Right lobe of liver (tissue), 6 donors: ENCODE data around the gene MME. TPM values are rescaled to one million over a fixed set of nuclear protein-coding genes. Genes with fewer than 3 reads are reported as not detected.
A peak's percentile ranks its signal among the peaks of the same experiment; 100 is the strongest.
"Not testable (repeated sequence)": the region's sequence is repeated elsewhere in the genome, so short reads cannot be mapped to it uniquely, and the experiment has no call there.

Experiments
- ATAC-seq, 4 donors: fragments of 200-7000 bp; cut with Tn5 transposase; one replicate each; pipeline ENCODE4 v1.9.1; 2020; ENCODE audit warnings: mild to moderate bottlenecking in 4 of 4, moderate library complexity in 4 of 4
- DNase-seq, 3 donors: peaks; one replicate each; pipeline ENCODE4 v3.0.0-alpha.2; 2020
- H3K27ac ChIP-seq, 3 donors: fragments of 200-600 bp; one replicate each; pipeline ENCODE4 v1.8.0; 2022
- H3K27me3 ChIP-seq, 2 donors: fragments of 200-600 bp; one replicate each; pipeline ENCODE4 v1.8.0; 2022
- H3K36me3 ChIP-seq, 4 donors: fragments of 200-600 bp; sonication (generic) in 1 of 4; one replicate each; pipeline versions ENCODE4 v1.5.1 to v1.8.0; 2017 to 2022; ENCODE audit warnings: control low read depth in 1 of 4
- H3K4me1 ChIP-seq, 4 donors: fragments of 200-600 bp; sonication (generic) in 1 of 4; one replicate each; pipeline versions ENCODE4 v1.5.1 to v1.8.0; 2017 to 2022; ENCODE audit warnings: control low read depth in 1 of 4
- H3K4me3 ChIP-seq, 3 donors: fragments of 200-600 bp; one replicate each; pipeline ENCODE4 v1.8.0; 2022
- H3K9me3 ChIP-seq, 4 donors: fragments of 200-600 bp; sonication (generic) in 1 of 4; one replicate each; pipeline versions ENCODE4 v1.5.1 to v1.8.0; 2017 to 2022; ENCODE audit warnings: control low read depth in 1 of 4
- CTCF ChIP-seq, 4 donors: fragments of 200-600 bp in 3 of 4; fragments of 450-650 bp in 1 of 4; IDR thresholded peaks; one replicate each; pipeline versions ENCODE4 v1.5.1 to v1.8.0; 2016 to 2022; ENCODE audit warnings: antibody characterized with exemption in 4 of 4, mild to moderate bottlenecking in 2 of 4
- POLR2A ChIP-seq: fragments of 450-650 bp; IDR thresholded peaks from one replicate; pipeline ENCODE4 v1.6.1; 2017; ENCODE audit warnings: antibody characterized with exemption, mild to moderate bottlenecking
- WGBS: methylation state at CpG from one replicate; pipeline ENCODE4 v1.1.6; 2018; ENCODE audit warnings: low coverage, low lambda C conversion rate; ENCODE audit not compliant: insufficient coverage; ENCODE audit errors: missing lambda C conversion rate; 5-methylcytosine and 5-hydroxymethylcytosine counted together
- intact Hi-C, 2 donors: fragments of 100-400 bp; cut with DNase I; formaldehyde crosslinking; loops; one replicate each; pipeline versions ENCODE4 v1.11.2 to v1.14.1; 2022
- total RNA-seq, 6 experiments: library from RNA; depleted of rRNA in 2 of 6; stranded (reverse); fragments of >200 nt in 2 of 6; fragmentation: NEBNext Ultra II Directional in 3 of 6; extraction: Animal tissue kit (Norgen Biotek cat#: 25700) in 3 of 6; gene quantifications; one replicate each; pipeline versions ENCODE4 v1.1.0 to v1.2.4, GENCODE V29; 2016 to 2023
- donor health status: DM: no; HTN: yes; CAD: no.
- donor health status: DM: no; HTN: no; CAD: no.
- donor health status: DM: no; HTN: no; CAD: no.
- donor health status: DM: no; HTN: yes; CAD: no.
- donor health status: DM: no; HTN: yes; CAD: no.

The MME gene
- total RNA-seq, 6 experiments from 2014 or later = 9.9 to 79.1 (median 35.1) TPM

GRCh38 chr3:155129396-155129795 is 49.3 kb downstream of the MME start:
- no peaks in the 10 kb centered on the region for H3K4me1 ChIP-seq
- H3K36me3 ChIP-seq = no peaks in the 10 kb centered on the region
- 69% methylated on average over 2 of the region's 2 CpGs for WGBS
- no peaks in the 10 kb centered on the region for H3K9me3 ChIP-seq
- no peak overlapping the region for H3K4me3 ChIP-seq
- no peaks in the 10 kb centered on the region for H3K27me3 ChIP-seq
- TF ChIP-seq CTCF (IDR thresholded peaks at IDR 0.05) (no peak), POLR2A (no peak)
- intact Hi-C loops = no loop called here
- H3K27ac ChIP-seq = no peak overlapping the region
- ATAC-seq = no peak
- DNase-seq = no peak

GRCh38 chr3:155130001-155130400 is 49.9 kb downstream of the MME start:
- ATAC-seq (no peak), DNase-seq (no peak)
- Histone ChIP-seq H3K4me1 (peaks cover 0 to 4% (median 0%) of the 10 kb centered on the region in 4 donors), H3K36me3 (no peaks in the 10 kb centered on the region), H3K4me3 (no peak overlapping the region), H3K27me3 (no peaks in the 10 kb centered on the region), H3K9me3 (no peaks in the 10 kb centered on the region), H3K27ac (no peak overlapping the region)
- TF ChIP-seq POLR2A (no peak), CTCF (IDR thresholded peaks at IDR 0.05) (no peak)
- intact Hi-C loops = no loop called here

- TF ChIP-seq CTCF (IDR thresholded peaks at IDR 0.05) = no peak
- TF ChIP-seq POLR2A = no peak
- Histone ChIP-seq H3K4me1 (peaks cover 0 to 8% (median 0%) of the 10 kb centered on the region in 4 donors), H3K9me3 (no peaks in the 10 kb centered on the region), H3K36me3 (no peaks in the 10 kb centered on the region), H3K27ac (no peak overlapping the region), H3K27me3 (no peaks in the 10 kb centered on the region), H3K4me3 (no peak overlapping the region)
- DNase-seq (no peak), ATAC-seq (peak in 1 of 4 donors; percentile 18)
- intact Hi-C loops = no loop called here
- WGBS = 79% methylated on average over 3 of the region's 4 CpGs
Observed at GRCh38 chr3:155131104-155131503, 51.0 kb downstream of the MME start.

DNA sequence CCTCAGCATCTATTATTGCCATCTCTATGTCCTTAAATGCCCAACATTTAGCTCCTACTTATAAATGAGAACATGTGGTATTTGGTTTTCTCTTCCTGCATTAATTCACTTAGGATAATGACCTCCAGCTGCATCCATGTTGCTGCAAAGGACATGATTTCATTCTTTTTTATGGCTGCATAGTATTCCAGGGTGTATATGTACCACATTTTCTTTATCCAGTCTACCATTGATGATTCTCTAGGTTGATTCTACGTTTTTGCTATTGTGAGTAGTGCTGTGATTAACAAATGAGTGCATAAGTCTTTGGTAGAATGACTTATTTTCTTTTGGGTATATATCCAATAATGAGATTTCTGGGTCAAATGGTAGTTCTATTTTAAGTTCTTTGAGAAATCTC is 54.2 kb downstream of the MME start:
- ATAC-seq, H3K4me1 ChIP-seq, intact Hi-C loops, H3K36me3 ChIP-seq, H3K27ac ChIP-seq, DNase-seq, H3K27me3 ChIP-seq, H3K4me3 ChIP-seq, H3K9me3 ChIP-seq: not testable (repeated sequence)
- WGBS = 80% methylated on average over 1 of the region's 1 CpG

GRCh38 chr3:155135003-155135402 is 54.9 kb downstream of the MME start:
- Histone ChIP-seq H3K4me3 (no peak overlapping the region), H3K9me3 (no peaks in the 10 kb centered on the region), H3K27ac (no peak overlapping the region), H3K36me3 (no peaks in the 10 kb centered on the region), H3K27me3 (no peaks in the 10 kb centered on the region), H3K4me1 (peaks cover 0 to 8% (median 0%) of the 10 kb centered on the region in 4 donors)
- intact Hi-C loops = no loop called here
- ATAC-seq = peak in 2 of 4 donors; percentile 40 to 68
- DNase-seq = no peak
- TF ChIP-seq POLR2A (no peak), CTCF (IDR thresholded peaks at IDR 0.05) (no peak)
